Erythroblast (primary cell): ENCODE data around the gene ABLIM2.

Experiments
- DNase-seq, 2 experiments: peaks; one replicate each; lab custom pipeline; 2025; lab: John Stamatoyannopoulos, UW
- GATA1 ChIP-seq: IDR thresholded peaks from 2 replicates; pipeline ENCODE4 v1.6.1; 2011; ENCODE audit warnings: low read depth, mild to moderate bottlenecking, control low read depth, low read length, moderate library complexity
- POLR2A ChIP-seq: IDR thresholded peaks from 2 replicates; pipeline ENCODE4 v1.6.1; 2011; ENCODE audit warnings: mild to moderate bottlenecking, low read length

Gene ABLIM2

GRCh38 chr4:8165374-8165896 is 6.8 kb upstream of the ABLIM2 start:
- DNase-seq: no peak
- no peak for TF ChIP-seq POLR2A
- TF ChIP-seq GATA1: no peak

- DNase-seq: no peak
- no peak for TF ChIP-seq POLR2A
- no peak for TF ChIP-seq GATA1
Observed at GRCh38 chr4:8164687-8165086, 6.1 kb upstream of the ABLIM2 start.

GRCh38 chr4:8164194-8164565 is 5.6 kb upstream of the ABLIM2 start:
- no peak for DNase-seq
- TF ChIP-seq GATA1 (no peak), POLR2A (no peak)

DNA sequence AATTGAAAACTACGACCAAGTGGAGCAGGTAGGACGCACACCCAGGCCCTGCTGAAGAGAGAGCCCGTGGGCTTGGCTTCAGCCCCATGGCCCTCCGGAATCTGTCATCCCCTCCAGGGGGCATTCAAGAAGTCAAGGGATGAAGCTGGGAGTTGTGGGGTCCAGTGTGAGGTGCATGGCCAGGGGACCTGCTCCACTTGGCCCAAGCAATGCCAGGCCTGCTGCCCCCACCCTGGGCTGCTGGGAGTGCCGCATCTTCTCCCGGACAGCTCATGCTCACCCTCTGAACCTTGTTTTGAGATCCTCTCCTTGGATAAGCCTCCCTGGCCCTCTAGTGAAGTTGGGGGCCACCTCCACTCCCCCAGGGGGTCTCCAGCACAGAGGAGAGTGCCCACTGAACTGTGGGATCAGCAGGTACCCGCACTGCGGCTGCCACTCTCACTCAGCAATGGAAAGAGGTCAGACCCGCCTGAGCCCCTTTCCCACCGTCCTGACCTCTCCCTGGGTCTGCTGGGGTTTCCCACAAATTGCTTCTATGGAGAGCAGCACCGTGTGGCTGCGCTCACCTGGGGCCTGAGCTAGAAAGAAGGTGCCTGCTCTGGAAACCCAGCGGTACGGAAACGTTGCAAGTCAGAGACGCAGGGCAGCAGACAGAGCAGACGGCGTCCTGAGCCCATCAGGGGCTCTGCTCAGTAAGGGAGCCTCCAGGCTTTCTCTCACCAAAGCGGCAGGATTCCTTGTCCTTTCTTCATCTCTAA is 5.0 kb upstream of the ABLIM2 start:
- TF ChIP-seq POLR2A (no peak), GATA1 (no peak)
- DNase-seq: no peak

DNA sequence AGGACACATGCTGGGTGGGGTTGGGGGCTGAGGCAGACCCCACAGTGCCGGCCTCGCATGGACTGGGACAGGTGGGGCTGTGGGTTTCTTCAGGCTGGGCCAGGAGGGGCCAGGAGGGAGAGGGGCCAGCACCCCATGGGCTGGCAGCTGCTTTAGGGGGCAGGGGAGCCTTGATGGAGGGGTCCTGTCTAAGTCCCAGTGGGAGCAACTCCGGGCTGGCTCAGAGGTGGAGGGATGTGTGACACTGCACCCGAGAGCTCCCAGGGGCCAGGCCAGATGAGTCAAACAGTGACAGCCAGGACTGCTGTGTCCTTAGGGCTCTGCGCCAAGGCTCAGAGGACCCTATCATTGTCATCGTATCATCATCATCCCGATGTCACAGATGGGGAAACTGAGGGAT is 4.4 kb upstream of the ABLIM2 start:
- TF ChIP-seq POLR2A (no peak), GATA1 (no peak)
- no peak for DNase-seq

DNA sequence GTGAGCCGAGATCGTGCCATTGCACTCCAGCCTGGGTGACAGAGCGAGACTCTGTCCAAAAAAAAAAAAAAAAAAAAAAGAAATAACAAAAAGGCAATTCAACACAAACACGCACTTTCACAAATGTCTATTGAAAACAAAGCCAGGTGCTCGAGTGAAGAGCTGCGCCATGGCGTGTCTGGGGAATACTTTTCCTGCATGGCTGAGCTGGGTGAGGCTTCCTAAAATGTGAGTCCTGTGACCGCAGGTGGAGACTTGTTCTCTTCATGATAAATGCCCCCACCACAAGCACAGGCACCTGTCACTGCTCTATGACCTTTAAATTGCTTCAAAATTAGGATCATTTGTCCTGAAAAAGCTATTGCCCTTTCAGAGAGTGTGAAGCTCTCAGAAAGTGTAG is 4.0 kb upstream of the ABLIM2 start:
- DNase-seq: no peak
- TF ChIP-seq POLR2A: no peak
- TF ChIP-seq GATA1: no peak

DNA sequence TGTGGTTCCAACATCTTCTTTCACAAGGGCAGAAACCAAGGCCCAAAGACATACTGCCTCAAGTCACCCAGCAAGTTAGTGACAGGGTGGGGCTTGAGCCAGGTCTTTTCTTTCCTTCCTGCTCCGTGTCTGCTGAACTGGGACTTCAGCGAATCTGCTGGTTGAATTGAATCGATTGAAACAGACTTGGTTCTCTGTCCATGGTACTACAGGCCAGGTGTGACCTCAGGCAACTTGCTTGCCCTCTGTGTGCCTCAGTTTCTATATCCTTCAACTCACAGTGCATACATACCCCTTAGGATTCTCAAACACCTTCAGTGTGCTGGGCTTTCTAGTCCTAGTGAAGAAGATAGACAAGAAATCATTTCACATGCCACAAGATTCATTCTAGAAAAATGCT is 2.0 kb upstream of the ABLIM2 start:
- TF ChIP-seq GATA1: no peak
- no peak for TF ChIP-seq POLR2A
- no peak for DNase-seq

GRCh38 chr4:8160233-8160560 is 1.6 kb upstream of the ABLIM2 start:
- TF ChIP-seq POLR2A (no peak), GATA1 (no peak)
- no peak for DNase-seq

DNA sequence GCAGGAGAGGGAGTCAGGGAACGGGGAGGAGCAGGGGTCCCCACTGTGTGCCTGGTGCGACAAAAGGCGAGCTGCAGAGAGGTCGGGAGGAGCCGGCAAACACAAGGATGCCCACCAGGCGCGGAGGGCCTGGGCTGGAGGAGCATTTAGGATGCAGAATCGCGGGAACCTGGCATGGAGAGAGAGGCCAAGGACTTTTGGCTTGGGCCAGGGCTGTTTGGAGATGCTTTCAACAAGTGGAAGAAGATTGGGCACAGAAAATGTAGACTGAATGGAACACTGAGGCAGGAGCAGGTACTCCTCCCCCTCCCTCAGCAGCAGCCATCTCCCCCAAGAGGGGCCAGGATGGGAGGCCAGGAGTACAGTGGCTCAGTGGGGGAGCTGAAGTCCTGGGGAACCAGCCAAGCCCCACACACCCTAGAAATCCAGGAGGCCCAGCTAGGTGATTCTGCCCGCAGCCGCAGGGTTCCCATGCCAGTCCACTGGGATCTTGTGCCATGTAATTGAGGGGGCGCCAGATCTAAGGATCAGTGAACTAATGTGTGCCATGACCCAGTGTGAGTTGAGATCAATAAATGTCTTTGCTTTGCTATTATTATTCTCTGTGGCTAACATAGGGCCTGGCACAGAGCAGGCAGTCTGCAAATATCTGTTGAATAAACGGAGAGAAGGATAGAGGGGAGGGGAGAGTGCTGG is 1.1 kb upstream of the ABLIM2 start:
- DNase-seq: no peak
- TF ChIP-seq GATA1 (no peak), POLR2A (no peak)

DNA sequence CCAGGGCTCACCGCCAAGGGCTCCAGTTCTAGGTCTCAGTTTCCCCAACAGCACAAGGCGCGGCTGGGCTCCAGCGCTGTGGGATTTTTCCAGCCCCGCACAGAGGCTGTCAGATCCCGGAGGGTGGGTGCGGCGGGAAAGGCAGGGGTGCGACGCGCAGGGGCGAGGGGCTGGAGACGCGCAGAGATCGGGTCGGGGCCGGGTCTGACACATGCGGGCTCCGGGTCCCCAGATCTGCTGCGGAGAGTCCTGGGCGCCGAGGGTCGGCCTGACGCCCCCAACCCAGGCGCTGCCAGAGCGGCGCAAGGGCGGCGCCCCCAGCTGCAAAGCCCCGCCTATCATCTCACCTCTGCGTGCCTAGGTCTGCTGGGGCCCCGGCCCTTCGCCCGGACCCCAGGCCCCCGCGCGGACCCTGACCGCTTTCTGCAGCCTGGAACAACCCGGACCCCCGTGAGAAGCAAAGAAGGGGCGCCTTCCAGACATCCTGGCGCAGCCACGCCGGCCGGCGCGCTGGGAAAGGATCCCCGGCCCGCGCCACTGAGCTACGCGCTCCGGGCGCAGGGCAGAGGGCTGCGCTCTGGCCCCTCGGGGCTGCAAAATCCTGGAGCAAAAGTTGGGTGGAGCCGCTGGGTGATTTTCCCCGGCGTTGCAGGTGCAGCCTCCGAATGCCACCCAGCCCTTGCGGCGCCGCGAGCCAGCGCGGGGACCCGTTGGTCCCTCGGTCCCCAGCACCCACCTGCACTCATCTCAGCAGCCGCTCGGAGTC is 486 bp downstream of the ABLIM2 start:
- no peak for DNase-seq
- TF ChIP-seq POLR2A (no peak), GATA1 (no peak)

GRCh38 chr4:8157496-8157895 is 1.1 kb downstream of the ABLIM2 start:
- TF ChIP-seq POLR2A (no peak), GATA1 (no peak)
- DNase-seq: no peak

DNA sequence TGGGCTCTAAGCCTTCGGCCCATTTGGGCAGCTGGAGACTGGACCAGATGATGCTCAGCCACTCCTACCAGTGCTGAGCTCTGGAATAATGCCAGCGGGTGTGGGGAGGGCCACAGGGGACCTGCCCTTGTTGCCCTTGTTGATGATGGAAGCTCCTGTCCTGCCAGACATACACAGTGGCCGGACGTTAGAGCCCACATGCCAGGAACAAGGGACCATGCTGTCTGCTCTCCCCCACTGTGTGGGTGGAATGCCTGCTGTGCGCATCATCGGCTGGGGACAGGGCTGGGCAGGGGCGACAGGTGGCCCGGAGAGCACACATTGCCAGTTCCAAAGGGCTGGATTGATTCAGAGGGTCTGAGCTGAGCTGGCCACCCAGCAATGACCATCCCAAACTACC is 2.0 kb downstream of the ABLIM2 start:
- no peak for TF ChIP-seq GATA1
- TF ChIP-seq POLR2A: no peak
- DNase-seq: no peak

GRCh38 chr4:8155660-8156421 is 2.8 kb downstream of the ABLIM2 start:
- TF ChIP-seq POLR2A: no peak
- TF ChIP-seq GATA1: no peak
- no peak for DNase-seq
